IgD-negative memory B cell (primary cell): Measurements from ENCODE around the gene ZNF534. TPM values are rescaled to one million over a fixed set of nuclear protein-coding genes. Genes with fewer than 3 reads are reported as not detected.
A peak's percentile ranks its signal among the peaks of the same experiment; 100 is the strongest.

Experiments
- H3K27ac Mint-ChIP-seq, 3 donors: one replicate each; pipeline ENCODE4 v1.8.0; 2020 to 2022; ENCODE audit warnings: mild to moderate bottlenecking in 3 of 3, mixed read lengths in 3 of 3, moderate library complexity in 1 of 3
- H3K27me3 Mint-ChIP-seq: one replicate; pipeline ENCODE4 v1.8.0; 2021; ENCODE audit warnings: mixed read lengths
- H3K36me3 Mint-ChIP-seq: one replicate; pipeline ENCODE4 v1.8.0; 2020; ENCODE audit warnings: mild to moderate bottlenecking, mixed read lengths
- H3K4me1 Mint-ChIP-seq, 3 donors: one replicate each; pipeline ENCODE4 v1.8.0; 2020 to 2022; ENCODE audit warnings: mixed read lengths in 3 of 3, mild to moderate bottlenecking in 1 of 3
- H3K4me3 Mint-ChIP-seq, 4 donors: one replicate each; pipeline ENCODE4 v1.8.0; 2020 to 2022; ENCODE audit warnings: mild to moderate bottlenecking in 4 of 4, mixed read lengths in 4 of 4, moderate library complexity in 3 of 4
- H3K9me3 Mint-ChIP-seq, 3 donors: one replicate each; pipeline ENCODE4 v1.8.0; 2020 to 2021; ENCODE audit warnings: mixed read lengths in 3 of 3, mild to moderate bottlenecking in 1 of 3
- polyA plus RNA-seq: library from polyadenylated mRNA; unstranded; fragments of 300-500 nt; fragmentation: Illumina TruSeq; gene quantifications from one replicate; pipeline ENCODE4 v1.2.3, GENCODE V29; 2021

Gene ZNF534
- polyA plus RNA-seq = 0.14 TPM

DNA sequence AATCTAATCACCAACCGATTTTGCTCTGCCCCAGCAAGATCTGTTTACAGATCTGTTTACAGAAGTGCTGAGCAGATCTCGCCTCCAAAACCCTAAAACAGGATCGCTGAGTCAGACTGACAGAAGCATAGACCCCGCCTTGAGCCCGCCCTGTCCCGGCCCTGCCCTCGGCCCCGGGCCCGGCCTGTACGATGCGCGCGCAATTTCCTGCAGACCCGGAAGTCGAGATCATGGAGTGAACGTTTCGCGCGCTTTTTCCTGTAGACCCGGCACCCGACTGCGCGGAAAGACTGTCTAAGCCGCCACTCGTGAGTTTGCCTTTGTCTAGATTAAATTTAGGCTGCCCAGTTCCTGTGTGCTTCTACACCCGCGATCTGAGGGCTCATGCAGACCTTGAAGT is at the start of gene ZNF534:
Gene ZNF534 (plus strand): TSS at position 212 of the 400 bp plus-strand sequence. CDS start 2,327 bp downstream, outside the sequence.
- Mint-ChIP-seq H3K36me3 (peaks cover 2% of the 10 kb centered on the region), H3K27ac (no peak within 1 kb of the TSS), H3K9me3 (peaks cover 15 to 32% (median 19%) of the 10 kb centered on the region in 3 donors), H3K4me3 (no peak within 1 kb of the TSS), H3K27me3 (no peaks in the 10 kb centered on the region), H3K4me1 (peaks cover 0 to 2% (median 0%) of the 10 kb centered on the region in 3 donors)

GRCh38 chr19:52391135-52391534 is 37.8 kb upstream of the ZNF534 start:
- peak overlapping the region in 2 of 4 donors; percentile 24 to 48 for H3K4me3 Mint-ChIP-seq

GRCh38 chr19:52397310-52398080 is 31.5 kb upstream of the ZNF534 start, which contains the start of gene ZNF528:
Gene ZNF528, plus strand, starts transcription at chr19:52397849. Its CDS starts 4,165 bp downstream, at chr19:52402014.
- peak within 1 kb of the TSS; percentile 87 to 99 (median 94) for H3K4me3 Mint-ChIP-seq
- H3K9me3 Mint-ChIP-seq = peaks cover 19 to 27% (median 21%) of the 10 kb centered on the region in 3 donors
- peaks cover 5 to 9% (median 7%) of the 10 kb centered on the region in 3 donors for H3K4me1 Mint-ChIP-seq
- H3K27me3 Mint-ChIP-seq = no peaks in the 10 kb centered on the region
- H3K36me3 Mint-ChIP-seq = peaks cover 36% of the 10 kb centered on the region
- peak within 1 kb of the TSS; percentile 71 to 93 (median 89) for H3K27ac Mint-ChIP-seq

More at GRCh38 chr19:52391135-52391534, 37.8 kb upstream of the ZNF534 start:
- Mint-ChIP-seq H3K9me3 (peaks cover 9 to 41% (median 19%) of the 10 kb centered on the region in 3 donors), H3K27me3 (no peaks in the 10 kb centered on the region), H3K36me3 (peaks cover 10% of the 10 kb centered on the region), H3K4me1 (peaks cover 0 to 1% (median 0%) of the 10 kb centered on the region in 3 donors), H3K27ac (no peak overlapping the region)

- Mint-ChIP-seq H3K4me1 (peaks cover 5 to 9% (median 7%) of the 10 kb centered on the region in 3 donors), H3K27ac (peak overlapping the region; percentile 71 to 93 (median 89)), H3K36me3 (peaks cover 36% of the 10 kb centered on the region), H3K27me3 (no peaks in the 10 kb centered on the region), H3K9me3 (peaks cover 19 to 25% (median 21%) of the 10 kb centered on the region in 3 donors), H3K4me3 (peak overlapping the region; percentile 87 to 99 (median 94))
Measured at GRCh38 chr19:52398081-52398441, 30.9 kb upstream of the ZNF534 start.

DNA sequence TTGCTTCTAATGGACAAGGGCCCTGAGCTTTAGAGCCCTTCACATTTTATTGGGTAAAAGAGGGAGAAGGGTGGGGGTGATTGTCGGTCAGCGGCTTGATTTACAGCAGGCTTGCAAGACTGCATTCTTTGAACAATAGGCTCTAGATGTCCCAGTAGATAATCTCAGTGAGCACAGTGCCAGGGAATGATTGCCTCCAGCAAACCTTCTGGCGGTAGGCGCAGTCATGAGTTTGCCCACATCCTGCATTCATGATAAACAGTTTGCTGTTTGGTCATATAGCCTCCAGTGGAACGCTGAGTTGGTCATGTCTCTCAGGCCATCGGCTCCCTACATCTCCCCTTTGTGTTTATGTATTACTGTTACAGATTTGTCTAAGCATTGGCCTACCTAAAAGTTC is 18.7 kb upstream of the ZNF534 start:
- peak overlapping the region in 1 of 4 donors; percentile 1 for H3K4me3 Mint-ChIP-seq
- H3K36me3 Mint-ChIP-seq = peaks cover 51% of the 10 kb centered on the region
- H3K9me3 Mint-ChIP-seq = peaks cover 24 to 58% (median 49%) of the 10 kb centered on the region in 3 donors
- no peaks in the 10 kb centered on the region for H3K27me3 Mint-ChIP-seq
- peak overlapping the region in 1 of 3 donors; percentile 10 for H3K27ac Mint-ChIP-seq
- H3K4me1 Mint-ChIP-seq = no peaks in the 10 kb centered on the region

GRCh38 chr19:52415711-52416110 is 13.2 kb upstream of the ZNF534 start:
- Mint-ChIP-seq H3K9me3 (peaks cover 15 to 54% (median 40%) of the 10 kb centered on the region in 3 donors), H3K27ac (no peak overlapping the region), H3K4me3 (no peak overlapping the region), H3K4me1 (no peaks in the 10 kb centered on the region), H3K36me3 (peaks cover 17% of the 10 kb centered on the region), H3K27me3 (no peaks in the 10 kb centered on the region)

GRCh38 chr19:52442179-52442578 is 13.2 kb downstream of the ZNF534 start:
- H3K36me3 Mint-ChIP-seq = no peaks in the 10 kb centered on the region
- H3K4me1 Mint-ChIP-seq = no peaks in the 10 kb centered on the region
- no peaks in the 10 kb centered on the region for H3K27me3 Mint-ChIP-seq
- H3K27ac Mint-ChIP-seq = no peak overlapping the region
- peak overlapping the region in 1 of 4 donors; percentile 12 for H3K4me3 Mint-ChIP-seq
- peaks cover 26 to 50% (median 43%) of the 10 kb centered on the region in 3 donors for H3K9me3 Mint-ChIP-seq

DNA sequence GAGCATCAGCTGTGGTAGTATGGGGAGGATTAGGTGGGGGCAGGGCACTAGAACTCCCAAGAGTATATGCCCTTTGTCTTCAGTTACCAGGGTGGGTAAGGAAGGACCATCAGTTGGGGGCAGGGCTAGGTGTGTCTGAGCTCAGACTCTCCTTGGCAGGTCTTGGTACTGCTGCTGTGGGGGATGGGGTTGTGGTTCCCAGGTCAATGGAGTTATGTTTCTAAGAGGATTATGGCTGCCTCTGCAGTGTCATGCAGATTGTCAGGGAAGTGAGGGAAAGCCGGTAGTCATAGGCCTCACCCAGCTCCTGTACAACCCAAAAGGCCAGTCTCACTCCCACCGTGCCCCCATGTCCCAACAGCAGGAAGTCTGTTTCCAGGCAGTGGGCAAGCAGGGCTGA is 15.6 kb downstream of the ZNF534 start:
- Mint-ChIP-seq H3K4me3 (no peak overlapping the region), H3K9me3 (peaks cover 17 to 52% (median 40%) of the 10 kb centered on the region in 3 donors), H3K4me1 (no peaks in the 10 kb centered on the region), H3K27me3 (no peaks in the 10 kb centered on the region), H3K36me3 (no peaks in the 10 kb centered on the region), H3K27ac (no peak overlapping the region)

DNA sequence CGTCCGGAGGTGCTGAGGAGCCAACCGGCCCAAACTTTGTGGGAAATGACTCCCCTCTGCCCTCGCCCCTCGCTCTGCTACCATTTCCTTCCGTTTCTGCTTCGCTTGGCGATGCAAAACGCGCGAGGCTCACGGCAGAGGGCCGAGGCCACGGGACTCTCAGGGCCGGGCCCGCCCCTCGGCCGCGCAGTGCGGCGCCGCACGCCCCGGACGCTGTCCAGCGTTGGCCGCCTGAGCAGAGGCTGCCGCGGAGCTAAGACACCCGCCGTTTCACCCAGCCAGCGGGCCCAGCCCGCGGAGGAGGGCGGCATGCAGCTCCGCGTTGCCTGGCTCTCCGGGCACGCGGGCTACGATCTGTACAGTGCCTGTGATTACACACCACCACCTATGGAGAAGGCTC is 22.3 kb downstream of the ZNF534 start:
- peak overlapping the region in 1 of 4 donors; percentile 43 for H3K4me3 Mint-ChIP-seq
- H3K9me3 Mint-ChIP-seq = peaks cover 10 to 49% (median 48%) of the 10 kb centered on the region in 3 donors

DNA sequence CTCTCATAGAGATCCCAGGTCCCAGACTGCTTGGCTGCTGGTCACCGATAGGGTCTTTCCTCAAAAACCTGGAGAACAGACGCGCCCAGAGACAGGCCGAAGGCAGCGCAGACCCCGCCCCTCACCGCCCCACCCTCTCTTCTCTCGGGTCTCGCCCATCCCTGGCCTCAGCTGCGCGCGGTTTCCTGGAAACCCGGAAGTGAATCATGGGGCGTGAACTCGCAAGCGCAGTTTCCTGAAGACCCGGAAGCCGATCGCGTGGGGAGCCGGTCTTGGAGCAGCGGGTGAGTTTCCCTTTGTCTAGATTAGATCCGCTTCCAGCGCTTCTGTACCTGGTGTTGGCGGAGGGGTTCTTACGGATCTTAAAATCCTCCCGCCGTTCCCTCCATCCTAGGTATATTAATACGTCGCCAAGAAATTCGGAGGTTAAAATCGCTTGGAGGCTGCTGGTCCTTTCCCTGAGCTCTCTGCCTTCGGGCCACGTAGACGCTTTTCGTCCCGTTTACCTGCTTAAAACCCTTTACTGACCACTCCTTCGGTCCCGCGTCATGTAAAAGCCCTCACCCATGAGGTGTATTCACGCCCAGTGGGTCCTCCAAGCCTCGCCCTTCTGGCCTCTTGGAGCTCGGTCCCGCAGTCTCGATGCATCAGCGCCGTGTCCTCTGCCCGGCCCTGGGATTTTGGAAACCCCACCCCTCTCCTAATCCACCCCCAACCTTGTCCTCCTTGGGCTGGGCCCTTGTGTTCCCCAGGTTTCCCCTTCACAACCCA is 24.6 kb downstream of the ZNF534 start, which contains the start of gene ZNF578:
Gene ZNF578 (plus strand): TSS at position 230 of the 771 bp plus-strand sequence. CDS start 48,293 bp downstream, outside the sequence.
- H3K9me3 Mint-ChIP-seq = peaks cover 12 to 55% (median 48%) of the 10 kb centered on the region in 3 donors
- peaks cover 5% of the 10 kb centered on the region for H3K36me3 Mint-ChIP-seq
- peaks cover 2% of the 10 kb centered on the region for H3K27me3 Mint-ChIP-seq
- no peak within 1 kb of the TSS for H3K27ac Mint-ChIP-seq
- H3K4me1 Mint-ChIP-seq = no peaks in the 10 kb centered on the region
- H3K4me3 Mint-ChIP-seq = peak within 1 kb of the TSS; percentile 74 to 86 (median 78)

More for the DNA sequence above, 22.3 kb downstream of the ZNF534 start:
- no peak overlapping the region for H3K27ac Mint-ChIP-seq
- H3K27me3 Mint-ChIP-seq = peaks cover 2% of the 10 kb centered on the region
- H3K36me3 Mint-ChIP-seq = peaks cover 3% of the 10 kb centered on the region
- no peaks in the 10 kb centered on the region for H3K4me1 Mint-ChIP-seq

DNA sequence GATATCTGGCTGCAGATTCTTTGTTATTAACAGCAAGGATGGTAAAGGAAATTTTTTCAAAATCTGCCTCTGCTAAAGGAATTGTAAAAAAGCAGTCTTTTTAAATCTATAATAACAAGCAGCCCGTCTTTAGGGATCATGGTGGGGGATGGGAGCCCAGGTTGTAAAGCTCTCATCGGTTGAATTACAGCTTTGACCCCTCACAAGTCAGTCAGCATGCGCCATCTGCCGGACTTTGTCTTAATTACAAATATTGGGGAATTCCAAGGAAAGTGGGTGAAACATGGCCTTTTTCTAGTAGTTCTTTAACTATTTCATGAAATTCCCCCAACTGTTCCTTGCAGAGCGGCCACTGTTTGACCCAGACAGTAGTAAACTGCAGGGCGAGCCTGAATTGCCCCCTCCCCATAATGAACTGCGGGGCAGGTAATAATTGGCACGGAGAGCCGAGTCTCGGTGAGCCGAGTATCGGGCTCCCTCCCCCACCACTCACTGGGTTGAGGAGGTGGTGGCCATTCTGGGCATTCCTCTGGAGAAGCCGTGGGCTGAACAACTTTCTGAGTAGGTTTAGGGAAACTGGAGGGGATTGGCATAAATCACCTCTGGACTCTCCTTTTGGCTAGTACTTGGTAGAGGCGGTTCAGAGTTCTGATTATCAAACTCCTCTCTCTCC is 36.0 kb downstream of the ZNF534 start:
- H3K4me3 Mint-ChIP-seq = no peak overlapping the region
- H3K36me3 Mint-ChIP-seq = peaks cover 2% of the 10 kb centered on the region
- H3K4me1 Mint-ChIP-seq = no peaks in the 10 kb centered on the region
- peaks cover 20 to 52% (median 47%) of the 10 kb centered on the region in 3 donors for H3K9me3 Mint-ChIP-seq
- H3K27ac Mint-ChIP-seq = no peak overlapping the region
- H3K27me3 Mint-ChIP-seq = no peaks in the 10 kb centered on the region

- no peak overlapping the region for H3K4me3 Mint-ChIP-seq
- H3K36me3 Mint-ChIP-seq = peaks cover 5% of the 10 kb centered on the region
- no peaks in the 10 kb centered on the region for H3K27me3 Mint-ChIP-seq
- peaks cover 24 to 66% (median 56%) of the 10 kb centered on the region in 3 donors for H3K9me3 Mint-ChIP-seq
- H3K4me1 Mint-ChIP-seq = no peaks in the 10 kb centered on the region
- no peak overlapping the region for H3K27ac Mint-ChIP-seq
Measured at GRCh38 chr19:52473655-52474350, 44.9 kb downstream of the ZNF534 start.

DNA sequence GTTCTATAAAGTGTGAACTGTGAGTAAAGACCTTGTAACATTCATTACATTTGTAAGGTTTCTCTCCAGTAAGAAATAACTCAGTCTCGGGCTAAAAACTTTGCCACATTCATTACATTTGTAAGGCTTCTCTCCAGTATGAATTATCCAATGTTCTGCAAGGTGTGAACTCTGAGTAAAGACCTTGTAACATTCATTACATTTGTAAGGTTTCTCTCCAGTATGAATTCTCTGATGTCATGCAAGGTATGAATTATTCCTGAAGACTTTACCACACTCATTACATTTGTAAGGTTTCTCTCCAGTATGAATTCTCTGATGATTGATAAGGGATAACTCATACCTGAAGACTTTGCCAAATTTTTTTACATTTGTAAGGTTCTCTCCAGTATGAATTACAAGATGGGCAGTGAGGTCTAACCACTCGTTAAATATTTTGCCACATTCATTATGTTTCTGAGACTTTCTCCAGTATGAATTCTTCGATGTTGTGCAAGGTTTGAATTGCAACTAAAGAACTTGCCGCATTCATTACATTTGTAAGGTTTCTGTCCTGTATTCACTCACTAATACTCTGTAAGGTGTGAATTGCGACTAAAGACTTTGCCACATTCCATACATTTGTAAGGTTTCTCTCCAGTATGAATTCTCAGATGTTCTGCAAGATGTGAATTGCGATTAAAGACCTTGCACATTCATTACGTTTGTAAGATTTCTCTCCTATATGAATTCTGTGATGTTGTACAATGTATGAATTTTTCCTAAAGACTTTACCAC is 45.6 kb downstream of the ZNF534 start:
- H3K27ac Mint-ChIP-seq = no peak overlapping the region
- no peaks in the 10 kb centered on the region for H3K4me1 Mint-ChIP-seq
- H3K27me3 Mint-ChIP-seq = no peaks in the 10 kb centered on the region
- peak overlapping the region in 1 of 4 donors; percentile 13 for H3K4me3 Mint-ChIP-seq
- H3K9me3 Mint-ChIP-seq = peaks cover 23 to 62% (median 54%) of the 10 kb centered on the region in 3 donors
- H3K36me3 Mint-ChIP-seq = peaks cover 5% of the 10 kb centered on the region
